ENCODE results near the gene IRS4.

Gene IRS4

GRCh38 chrX:108726748-108727147, 9.6 kb downstream of the IRS4 start:
- Histone ChIP-seq H2BK15ac (replicated peaks; ENCODE audit: low read depth) (no peak overlapping the region), H3K18ac (ENCODE audit: low read length) (no peak overlapping the region), H3K56ac (ENCODE audit: low read length) (no peak overlapping the region), H3K23ac (ENCODE audit: low read length) (no peak overlapping the region), H3K27ac (ENCODE audit: low read depth, low read length) (no peak overlapping the region), H2BK5ac (ENCODE audit: low read length) (no peak overlapping the region), H2AK5ac (ENCODE audit: low read length) (no peak overlapping the region), H4K8ac (ENCODE audit: low read depth, low read length) (no peak overlapping the region), H3K27me3 (ENCODE audit: insufficient read depth, low read length, poor library complexity) (no peaks in the 10 kb centered on the region), H3K79me1 (ENCODE audit: low read length) (no peaks in the 10 kb centered on the region), H3K4ac (ENCODE audit: low read depth, low read length) (no peak overlapping the region), H3K4me2 (ENCODE audit: low read length) (no peak overlapping the region), H3K9ac (ENCODE audit: low read length) (no peak overlapping the region), H4K5ac (ENCODE audit: low read length) (no peak overlapping the region), H3K79me2 (ENCODE audit: control insufficient read depth, insufficient read depth, low read length) (no peaks in the 10 kb centered on the region), H2BK120ac (ENCODE audit: low read depth, low read length) (no peak overlapping the region), H3K4me1 (ENCODE audit: control insufficient read depth, low read depth, low read length) (no peaks in the 10 kb centered on the region), H3K36me3 (ENCODE audit: control insufficient read depth, insufficient read depth, low read length) (no peaks in the 10 kb centered on the region), H3K4me3 (ENCODE audit: low read length) (no peak overlapping the region)
- no peak for DNase-seq
- WGBS (ENCODE audit: extremely low coverage, insufficient coverage, low lambda C conversion rate) = no CpG with 5 or more reads among the region's 3 CpGs

GRCh38 chrX:108722561-108722960, 13.8 kb downstream of the IRS4 start:
- no peak overlapping the region for H3K27ac ChIP-seq (ENCODE audit: low read depth, low read length)
- no peaks in the 10 kb centered on the region for H3K36me3 ChIP-seq (ENCODE audit: control insufficient read depth, insufficient read depth, low read length)
- H4K8ac ChIP-seq (ENCODE audit: low read depth, low read length) = no peak overlapping the region
- H2BK5ac ChIP-seq (ENCODE audit: low read length) = no peak overlapping the region
- H3K79me2 ChIP-seq (ENCODE audit: control insufficient read depth, insufficient read depth, low read length) = no peaks in the 10 kb centered on the region
- DNase-seq = no peak
- H2BK15ac ChIP-seq (replicated peaks; ENCODE audit: low read depth) = no peak overlapping the region
- no peak overlapping the region for H3K56ac ChIP-seq (ENCODE audit: low read length)
- no peak overlapping the region for H3K23ac ChIP-seq (ENCODE audit: low read length)
- no peak overlapping the region for H2AK5ac ChIP-seq (ENCODE audit: low read length)
- no peaks in the 10 kb centered on the region for H3K4me1 ChIP-seq (ENCODE audit: control insufficient read depth, low read depth, low read length)
- no peak overlapping the region for H3K4me2 ChIP-seq (ENCODE audit: low read length)
- no peaks in the 10 kb centered on the region for H3K79me1 ChIP-seq (ENCODE audit: low read length)
- no peaks in the 10 kb centered on the region for H3K27me3 ChIP-seq (ENCODE audit: insufficient read depth, low read length, poor library complexity)
- H4K5ac ChIP-seq (ENCODE audit: low read length) = no peak overlapping the region
- no CpG with 5 or more reads among the region's 2 CpGs for WGBS (ENCODE audit: extremely low coverage, insufficient coverage, low lambda C conversion rate)
- H3K4me3 ChIP-seq (ENCODE audit: low read length) = no peak overlapping the region
- H3K18ac ChIP-seq (ENCODE audit: low read length) = no peak overlapping the region
- H3K9ac ChIP-seq (ENCODE audit: low read length) = no peak overlapping the region
- no peak overlapping the region for H2BK120ac ChIP-seq (ENCODE audit: low read depth, low read length)
- H3K4ac ChIP-seq (ENCODE audit: low read depth, low read length) = no peak overlapping the region

GRCh38 chrX:108712886-108713285, 23.5 kb downstream of the IRS4 start:
- no peak overlapping the region for H2BK5ac ChIP-seq (ENCODE audit: low read length)
- no peak overlapping the region for H4K8ac ChIP-seq (ENCODE audit: low read depth, low read length)
- no peak overlapping the region for H2BK15ac ChIP-seq (replicated peaks; ENCODE audit: low read depth)
- H3K23ac ChIP-seq (ENCODE audit: low read length) = no peak overlapping the region
- no peak overlapping the region for H2AK5ac ChIP-seq (ENCODE audit: low read length)
- H3K4me1 ChIP-seq (ENCODE audit: control insufficient read depth, low read depth, low read length) = no peaks in the 10 kb centered on the region
- H3K36me3 ChIP-seq (ENCODE audit: control insufficient read depth, insufficient read depth, low read length) = no peaks in the 10 kb centered on the region
- no peak overlapping the region for H3K4me2 ChIP-seq (ENCODE audit: low read length)
- WGBS (ENCODE audit: extremely low coverage, insufficient coverage, low lambda C conversion rate) = no CpG with 5 or more reads among the region's 1 CpG
- no peak overlapping the region for H2BK120ac ChIP-seq (ENCODE audit: low read depth, low read length)
- H4K5ac ChIP-seq (ENCODE audit: low read length) = no peak overlapping the region
- H3K56ac ChIP-seq (ENCODE audit: low read length) = no peak overlapping the region
- no peak overlapping the region for H3K9ac ChIP-seq (ENCODE audit: low read length)
- no peak overlapping the region for H3K4me3 ChIP-seq (ENCODE audit: low read length)
- H3K79me2 ChIP-seq (ENCODE audit: control insufficient read depth, insufficient read depth, low read length) = no peaks in the 10 kb centered on the region
- no peaks in the 10 kb centered on the region for H3K79me1 ChIP-seq (ENCODE audit: low read length)
- H3K18ac ChIP-seq (ENCODE audit: low read length) = no peak overlapping the region
- DNase-seq = no peak
- H3K27ac ChIP-seq (ENCODE audit: low read depth, low read length) = no peak overlapping the region
- no peak overlapping the region for H3K4ac ChIP-seq (ENCODE audit: low read depth, low read length)
- no peaks in the 10 kb centered on the region for H3K27me3 ChIP-seq (ENCODE audit: insufficient read depth, low read length, poor library complexity)

- no peaks in the 10 kb centered on the region for H3K79me2 ChIP-seq (ENCODE audit: control insufficient read depth, insufficient read depth, low read length)
- no peak overlapping the region for H3K56ac ChIP-seq (ENCODE audit: low read length)
- H3K18ac ChIP-seq (ENCODE audit: low read length) = no peak overlapping the region
- H3K36me3 ChIP-seq (ENCODE audit: control insufficient read depth, insufficient read depth, low read length) = no peaks in the 10 kb centered on the region
- H3K27ac ChIP-seq (ENCODE audit: low read depth, low read length) = no peak overlapping the region
- no CpG with 5 or more reads among the region's 2 CpGs for WGBS (ENCODE audit: extremely low coverage, insufficient coverage, low lambda C conversion rate)
- no peak for DNase-seq
- no peak overlapping the region for H4K5ac ChIP-seq (ENCODE audit: low read length)
- no peak overlapping the region for H2AK5ac ChIP-seq (ENCODE audit: low read length)
- H3K27me3 ChIP-seq (ENCODE audit: insufficient read depth, low read length, poor library complexity) = no peaks in the 10 kb centered on the region
- H3K9ac ChIP-seq (ENCODE audit: low read length) = no peak overlapping the region
- no peak overlapping the region for H3K4me2 ChIP-seq (ENCODE audit: low read length)
- no peaks in the 10 kb centered on the region for H3K79me1 ChIP-seq (ENCODE audit: low read length)
- no peak overlapping the region for H3K4ac ChIP-seq (ENCODE audit: low read depth, low read length)
- H3K4me1 ChIP-seq (ENCODE audit: control insufficient read depth, low read depth, low read length) = no peaks in the 10 kb centered on the region
- no peak overlapping the region for H3K4me3 ChIP-seq (ENCODE audit: low read length)
- no peak overlapping the region for H2BK15ac ChIP-seq (replicated peaks; ENCODE audit: low read depth)
- H2BK120ac ChIP-seq (ENCODE audit: low read depth, low read length) = no peak overlapping the region
- H2BK5ac ChIP-seq (ENCODE audit: low read length) = no peak overlapping the region
- no peak overlapping the region for H3K23ac ChIP-seq (ENCODE audit: low read length)
- no peak overlapping the region for H4K8ac ChIP-seq (ENCODE audit: low read depth, low read length)
Observed at GRCh38 chrX:108704839-108705238, 31.5 kb downstream of the IRS4 start.

- no peaks in the 10 kb centered on the region for H3K27me3 ChIP-seq (ENCODE audit: insufficient read depth, low read length, poor library complexity)
- no peak overlapping the region for H2AK5ac ChIP-seq (ENCODE audit: low read length)
- H4K5ac ChIP-seq (ENCODE audit: low read length) = no peak overlapping the region
- no peak overlapping the region for H3K23ac ChIP-seq (ENCODE audit: low read length)
- H3K56ac ChIP-seq (ENCODE audit: low read length) = no peak overlapping the region
- no peaks in the 10 kb centered on the region for H3K79me2 ChIP-seq (ENCODE audit: control insufficient read depth, insufficient read depth, low read length)
- DNase-seq = no peak
- H3K36me3 ChIP-seq (ENCODE audit: control insufficient read depth, insufficient read depth, low read length) = no peaks in the 10 kb centered on the region
- H3K4me2 ChIP-seq (ENCODE audit: low read length) = no peak overlapping the region
- H3K27ac ChIP-seq (ENCODE audit: low read depth, low read length) = no peak overlapping the region
- H2BK15ac ChIP-seq (replicated peaks; ENCODE audit: low read depth) = no peak overlapping the region
- H2BK5ac ChIP-seq (ENCODE audit: low read length) = no peak overlapping the region
- no peak overlapping the region for H3K4me3 ChIP-seq (ENCODE audit: low read length)
- no peak overlapping the region for H3K18ac ChIP-seq (ENCODE audit: low read length)
- no CpG with 5 or more reads among the region's 1 CpG for WGBS (ENCODE audit: extremely low coverage, insufficient coverage, low lambda C conversion rate)
- no peak overlapping the region for H4K8ac ChIP-seq (ENCODE audit: low read depth, low read length)
- H3K9ac ChIP-seq (ENCODE audit: low read length) = no peak overlapping the region
- H3K4me1 ChIP-seq (ENCODE audit: control insufficient read depth, low read depth, low read length) = no peaks in the 10 kb centered on the region
- no peak overlapping the region for H2BK120ac ChIP-seq (ENCODE audit: low read depth, low read length)
- no peak overlapping the region for H3K4ac ChIP-seq (ENCODE audit: low read depth, low read length)
- no peaks in the 10 kb centered on the region for H3K79me1 ChIP-seq (ENCODE audit: low read length)
Observed at GRCh38 chrX:108702530-108702929, 33.8 kb downstream of the IRS4 start.

GRCh38 chrX:108701633-108702032, 34.7 kb downstream of the IRS4 start:
- H4K5ac ChIP-seq (ENCODE audit: low read length) = no peak overlapping the region
- no peaks in the 10 kb centered on the region for H3K4me1 ChIP-seq (ENCODE audit: control insufficient read depth, low read depth, low read length)
- no peak overlapping the region for H3K4me2 ChIP-seq (ENCODE audit: low read length)
- H3K9ac ChIP-seq (ENCODE audit: low read length) = no peak overlapping the region
- H3K27me3 ChIP-seq (ENCODE audit: insufficient read depth, low read length, poor library complexity) = no peaks in the 10 kb centered on the region
- H2BK120ac ChIP-seq (ENCODE audit: low read depth, low read length) = no peak overlapping the region
- H2AK5ac ChIP-seq (ENCODE audit: low read length) = no peak overlapping the region
- no peak overlapping the region for H2BK15ac ChIP-seq (replicated peaks; ENCODE audit: low read depth)
- H3K18ac ChIP-seq (ENCODE audit: low read length) = no peak overlapping the region
- DNase-seq = no peak
- H3K36me3 ChIP-seq (ENCODE audit: control insufficient read depth, insufficient read depth, low read length) = no peaks in the 10 kb centered on the region
- H3K23ac ChIP-seq (ENCODE audit: low read length) = no peak overlapping the region
- H3K79me1 ChIP-seq (ENCODE audit: low read length) = no peaks in the 10 kb centered on the region
- no peak overlapping the region for H3K4ac ChIP-seq (ENCODE audit: low read depth, low read length)
- H3K56ac ChIP-seq (ENCODE audit: low read length) = no peak overlapping the region
- H2BK5ac ChIP-seq (ENCODE audit: low read length) = no peak overlapping the region
- WGBS (ENCODE audit: extremely low coverage, insufficient coverage, low lambda C conversion rate) = no CpG with 5 or more reads among the region's 2 CpGs
- no peak overlapping the region for H3K4me3 ChIP-seq (ENCODE audit: low read length)
- no peaks in the 10 kb centered on the region for H3K79me2 ChIP-seq (ENCODE audit: control insufficient read depth, insufficient read depth, low read length)
- no peak overlapping the region for H3K27ac ChIP-seq (ENCODE audit: low read depth, low read length)
- H4K8ac ChIP-seq (ENCODE audit: low read depth, low read length) = no peak overlapping the region

All from mesendoderm (in vitro differentiated cells).